Measurements from ENCODE around the gene CPEB4.

DNA sequence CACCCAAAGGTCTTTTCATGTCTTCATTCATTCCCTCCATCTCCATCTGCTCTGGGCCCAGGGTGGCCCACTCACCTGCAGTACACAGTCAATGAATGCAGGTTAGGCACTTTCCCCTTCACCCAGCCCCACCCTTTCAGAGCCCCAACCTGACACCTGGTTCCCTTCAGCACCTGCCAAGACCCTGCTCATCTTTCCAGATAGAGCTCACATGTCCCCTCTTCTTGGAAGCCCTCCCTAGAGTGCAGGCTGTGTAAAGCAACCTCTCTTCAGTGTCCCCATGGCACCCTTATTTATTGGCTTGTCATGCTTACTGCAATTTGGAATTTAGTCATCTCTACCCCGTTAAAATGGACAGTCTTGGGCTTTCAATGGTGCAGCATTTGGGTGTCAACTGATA is 13.0 kb upstream of the CPEB4 start:
- TF ChIP-seq, protein P1, sequence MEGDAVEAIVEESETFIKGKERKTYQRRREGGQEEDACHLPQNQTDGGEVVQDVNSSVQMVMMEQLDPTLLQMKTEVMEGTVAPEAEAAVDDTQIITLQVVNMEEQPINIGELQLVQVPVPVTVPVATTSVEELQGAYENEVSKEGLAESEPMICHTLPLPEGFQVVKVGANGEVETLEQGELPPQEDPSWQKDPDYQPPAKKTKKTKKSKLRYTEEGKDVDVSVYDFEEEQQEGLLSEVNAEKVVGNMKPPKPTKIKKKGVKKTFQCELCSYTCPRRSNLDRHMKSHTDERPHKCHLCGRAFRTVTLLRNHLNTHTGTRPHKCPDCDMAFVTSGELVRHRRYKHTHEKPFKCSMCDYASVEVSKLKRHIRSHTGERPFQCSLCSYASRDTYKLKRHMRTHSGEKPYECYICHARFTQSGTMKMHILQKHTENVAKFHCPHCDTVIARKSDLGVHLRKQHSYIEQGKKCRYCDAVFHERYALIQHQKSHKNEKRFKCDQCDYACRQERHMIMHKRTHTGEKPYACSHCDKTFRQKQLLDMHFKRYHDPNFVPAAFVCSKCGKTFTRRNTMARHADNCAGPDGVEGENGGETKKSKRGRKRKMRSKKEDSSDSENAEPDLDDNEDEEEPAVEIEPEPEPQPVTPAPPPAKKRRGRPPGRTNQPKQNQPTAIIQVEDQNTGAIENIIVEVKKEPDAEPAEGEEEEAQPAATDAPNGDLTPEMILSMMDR (IDR thresholded peaks at IDR 0.05): no peak
- no peak for TF ChIP-seq POLR2A (IDR thresholded peaks at IDR 0.05)
- TF ChIP-seq POLR2AphosphoS5 (IDR thresholded peaks at IDR 0.05): no peak
- no peak for TF ChIP-seq EP300 (IDR thresholded peaks at IDR 0.05)

Measured in gastroesophageal sphincter (tissue), 3 donors.